DOHH2 (cell line): Measurements from ENCODE around the gene CDK14.

Experiments
- H3F3A ChIP-seq: fragments of 200-600 bp; sonication (generic), shearing (Covaris generic); 2 replicates; pipeline ENCODE4 v1.6.0; 2016; ENCODE audit warnings: antibody characterized with exemption, mild to moderate bottlenecking; ENCODE audit not compliant: control insufficient read depth, insufficient read depth
- H3K27ac ChIP-seq: fragments of 200-600 bp; sonication (generic); 2 replicates; pipeline ENCODE4 v1.5.1; 2014; ENCODE audit warnings: low read depth, mild to moderate bottlenecking, low read length, moderate library complexity
- H3K27me3 ChIP-seq: fragments of 200-600 bp; sonication (generic); 2 replicates; pipeline ENCODE4 v1.6.1; 2014; ENCODE audit warnings: mild to moderate bottlenecking, low read length, mixed read lengths; ENCODE audit not compliant: control insufficient read depth
- H3K36me3 ChIP-seq: fragments of 200-600 bp; sonication (generic); 2 replicates; pipeline ENCODE4 v1.6.1; 2014; ENCODE audit warnings: mild to moderate bottlenecking, low read length, moderate library complexity, mixed read lengths; ENCODE audit not compliant: control insufficient read depth
- H3K4me1 ChIP-seq: fragments of 200-600 bp; sonication (generic); 2 replicates; pipeline ENCODE4 v1.6.1; 2014; ENCODE audit warnings: mild to moderate bottlenecking, low read length, mixed read lengths; ENCODE audit not compliant: control insufficient read depth
- H3K4me2 ChIP-seq: fragments of 200-600 bp; sonication (generic); 2 replicates; pipeline ENCODE4 v1.6.0; 2014; ENCODE audit warnings: mild to moderate bottlenecking, low read length, moderate library complexity
- H3K4me3 ChIP-seq: fragments of 200-600 bp; sonication (generic); 2 replicates; pipeline ENCODE4 v1.5.1; 2014; ENCODE audit warnings: mild to moderate bottlenecking, low read length, mixed read lengths
- H3K79me2 ChIP-seq: fragments of 200-600 bp; sonication (generic); 2 replicates; pipeline ENCODE4 v1.6.1; 2014; ENCODE audit warnings: mild to moderate bottlenecking, low read length, mixed read lengths; ENCODE audit not compliant: control insufficient read depth
- H3K9me2 ChIP-seq: fragments of 200-600 bp; sonication (generic); replicated peaks from 2 replicates; pipeline ENCODE4 v1.6.1; 2014; ENCODE audit warnings: mild to moderate bottlenecking, low read length, mixed read lengths; ENCODE audit not compliant: control insufficient read depth
- H3K9me3 ChIP-seq: fragments of 200-600 bp; sonication (generic); 2 replicates; pipeline ENCODE4 v1.6.1; 2014; ENCODE audit warnings: antibody characterized with exemption, low read length, mixed read lengths; ENCODE audit not compliant: control insufficient read depth, insufficient read depth
- H4K20me1 ChIP-seq: fragments of 200-600 bp; sonication (generic); 2 replicates; pipeline ENCODE4 v1.6.0; 2014; ENCODE audit warnings: low read depth, mild to moderate bottlenecking, antibody characterized with exemption, low read length, moderate library complexity; ENCODE audit not compliant: control insufficient read depth, insufficient read depth
- EZH2phosphoT487 ChIP-seq: fragments of 200-600 bp; sonication (generic); IDR thresholded peaks from 2 replicates; pipeline ENCODE4 v1.6.1; 2017; ENCODE audit warnings: borderline replicate concordance, mild to moderate bottlenecking, antibody characterized with exemption, low read length, moderate library complexity, mixed read lengths
- TF ChIP-seq, protein P1 (sequence below): fragments of 200-600 bp; sonication (generic); IDR thresholded peaks from one replicate; pipeline ENCODE4 v1.5.1; 2014; ENCODE audit warnings: antibody characterized with exemption, mild to moderate bottlenecking, low read depth, low read length; ENCODE audit not compliant: poor library complexity, severe bottlenecking

The CDK14 gene

DNA sequence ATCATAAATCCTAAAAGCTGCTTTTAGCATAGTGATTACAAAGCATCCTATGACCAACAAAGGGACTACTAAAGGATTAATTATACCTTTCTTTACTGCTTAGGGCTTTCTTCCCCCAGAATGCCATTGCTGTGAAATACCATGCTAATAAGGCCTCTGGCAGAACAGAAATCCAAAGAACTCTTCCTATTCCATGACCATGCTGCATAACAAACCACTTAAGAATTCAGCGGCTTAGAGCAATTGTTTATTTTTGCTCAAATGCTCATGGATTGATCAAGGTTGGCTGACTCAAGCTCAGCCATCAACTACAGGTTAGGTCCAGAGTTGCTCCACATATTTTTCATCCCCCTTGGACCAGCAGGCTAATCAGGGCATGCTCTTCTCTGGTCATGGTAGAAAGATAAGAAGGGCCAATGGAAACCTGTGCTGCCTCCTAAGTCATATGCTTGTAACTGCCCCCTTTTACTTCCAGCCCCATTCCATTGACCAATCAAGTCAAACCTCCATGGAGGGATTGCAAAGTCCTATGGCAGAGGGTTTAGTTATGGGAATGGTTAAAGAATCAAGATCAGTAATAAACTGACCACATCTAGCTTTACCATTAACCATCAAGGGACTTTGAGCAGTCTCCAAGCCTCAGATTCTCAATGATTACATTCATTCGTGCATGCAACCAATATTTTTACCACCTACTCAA is 423.7 kb downstream of the CDK14 start:
- no peaks in the 10 kb centered on the region for H3F3A ChIP-seq
- H3K79me2 ChIP-seq = no peaks in the 10 kb centered on the region
- 0 out of 2 replicates have a peak, but pooled peaks cover 4% of the 10 kb centered on the region for H3K36me3 ChIP-seq
- no peaks in the 10 kb centered on the region for H3K9me2 ChIP-seq
- no peaks in the 10 kb centered on the region for H4K20me1 ChIP-seq
- no peak for TF ChIP-seq EZH2phosphoT487
- TF ChIP-seq, protein P1, sequence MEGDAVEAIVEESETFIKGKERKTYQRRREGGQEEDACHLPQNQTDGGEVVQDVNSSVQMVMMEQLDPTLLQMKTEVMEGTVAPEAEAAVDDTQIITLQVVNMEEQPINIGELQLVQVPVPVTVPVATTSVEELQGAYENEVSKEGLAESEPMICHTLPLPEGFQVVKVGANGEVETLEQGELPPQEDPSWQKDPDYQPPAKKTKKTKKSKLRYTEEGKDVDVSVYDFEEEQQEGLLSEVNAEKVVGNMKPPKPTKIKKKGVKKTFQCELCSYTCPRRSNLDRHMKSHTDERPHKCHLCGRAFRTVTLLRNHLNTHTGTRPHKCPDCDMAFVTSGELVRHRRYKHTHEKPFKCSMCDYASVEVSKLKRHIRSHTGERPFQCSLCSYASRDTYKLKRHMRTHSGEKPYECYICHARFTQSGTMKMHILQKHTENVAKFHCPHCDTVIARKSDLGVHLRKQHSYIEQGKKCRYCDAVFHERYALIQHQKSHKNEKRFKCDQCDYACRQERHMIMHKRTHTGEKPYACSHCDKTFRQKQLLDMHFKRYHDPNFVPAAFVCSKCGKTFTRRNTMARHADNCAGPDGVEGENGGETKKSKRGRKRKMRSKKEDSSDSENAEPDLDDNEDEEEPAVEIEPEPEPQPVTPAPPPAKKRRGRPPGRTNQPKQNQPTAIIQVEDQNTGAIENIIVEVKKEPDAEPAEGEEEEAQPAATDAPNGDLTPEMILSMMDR = no peak
- H3K27ac ChIP-seq = no peak overlapping the region
- H3K4me2 ChIP-seq = no peak overlapping the region
- H3K4me1 ChIP-seq = no peaks in the 10 kb centered on the region
- no peaks in the 10 kb centered on the region for H3K27me3 ChIP-seq
- no peaks in the 10 kb centered on the region for H3K9me3 ChIP-seq
- no peak overlapping the region for H3K4me3 ChIP-seq

DNA sequence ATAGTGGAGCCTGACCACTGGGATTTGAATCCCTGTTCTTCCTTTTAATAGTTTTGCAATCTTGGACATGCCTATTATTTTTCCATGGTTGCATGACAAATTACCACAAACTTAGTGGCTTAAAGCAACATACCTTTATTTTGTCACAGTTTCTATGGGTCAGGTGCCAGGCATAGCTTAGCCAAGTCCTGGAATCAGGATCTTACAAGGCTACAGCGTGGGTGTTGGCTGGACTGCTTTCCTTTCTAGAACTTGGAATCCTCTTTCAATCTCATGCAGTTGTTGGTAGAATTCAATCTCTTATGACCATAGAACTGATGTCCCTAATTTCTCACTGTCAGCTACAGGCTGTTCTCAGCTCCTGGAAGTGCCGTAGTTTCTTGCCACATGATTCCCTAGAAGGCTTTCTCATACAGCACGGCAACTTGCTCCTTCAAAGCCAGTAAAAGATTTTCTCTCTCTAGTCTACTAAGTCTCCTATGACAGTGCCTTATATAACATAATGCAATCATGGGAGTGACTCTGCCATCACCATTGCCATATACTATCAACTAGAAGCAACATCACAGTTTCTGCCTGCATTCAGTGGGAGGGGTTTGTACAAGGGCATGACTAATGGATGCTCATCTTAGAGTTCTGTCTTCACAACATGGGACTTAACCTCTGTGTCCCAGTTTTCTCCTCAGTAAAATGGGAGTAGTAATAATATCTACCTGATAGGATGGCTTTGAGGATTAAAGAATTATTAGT is 424.7 kb downstream of the CDK14 start:
- H3K9me3 ChIP-seq = no peaks in the 10 kb centered on the region
- H3F3A ChIP-seq = no peaks in the 10 kb centered on the region
- no peaks in the 10 kb centered on the region for H3K27me3 ChIP-seq
- H3K4me3 ChIP-seq = no peak overlapping the region
- H3K27ac ChIP-seq = no peak overlapping the region
- H3K36me3 ChIP-seq = 0 out of 2 replicates have a peak, but pooled peaks cover 4% of the 10 kb centered on the region
- H3K4me2 ChIP-seq = no peak overlapping the region
- no peaks in the 10 kb centered on the region for H4K20me1 ChIP-seq
- TF ChIP-seq, protein P1 = no peak
- TF ChIP-seq EZH2phosphoT487 = no peak
- no peaks in the 10 kb centered on the region for H3K4me1 ChIP-seq
- H3K9me2 ChIP-seq = no peaks in the 10 kb centered on the region
- H3K79me2 ChIP-seq = no peaks in the 10 kb centered on the region

DNA sequence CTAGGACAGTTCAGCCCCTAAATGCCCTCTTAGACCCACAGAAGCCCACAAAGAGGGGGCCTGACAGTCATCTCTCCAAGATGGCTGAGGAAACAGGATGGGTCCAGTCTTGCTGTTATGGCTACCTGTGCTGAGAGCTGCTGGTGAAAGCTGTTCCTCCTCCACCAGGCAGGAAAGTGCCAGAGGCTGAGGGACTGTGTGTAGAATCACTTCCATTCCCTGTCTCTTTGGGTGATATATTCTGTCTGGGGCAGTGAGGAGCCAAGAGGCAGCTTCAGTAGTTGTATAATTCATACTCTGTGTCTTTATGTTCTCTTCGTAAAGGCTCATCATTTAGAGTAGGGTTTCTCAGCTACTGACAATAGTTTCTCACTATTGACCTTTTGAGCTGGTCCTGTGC is 425.8 kb downstream of the CDK14 start:
- H3K9me2 ChIP-seq = no peaks in the 10 kb centered on the region
- no peaks in the 10 kb centered on the region for H3K4me1 ChIP-seq
- H3K27me3 ChIP-seq = no peaks in the 10 kb centered on the region
- 0 out of 2 replicates have a peak, but pooled peaks cover 4% of the 10 kb centered on the region for H3K36me3 ChIP-seq
- H3K4me2 ChIP-seq = no peak overlapping the region
- TF ChIP-seq, protein P1 = no peak
- TF ChIP-seq EZH2phosphoT487 = no peak
- no peaks in the 10 kb centered on the region for H3K9me3 ChIP-seq
- H3K27ac ChIP-seq = no peak overlapping the region
- no peaks in the 10 kb centered on the region for H4K20me1 ChIP-seq
- no peaks in the 10 kb centered on the region for H3F3A ChIP-seq
- H3K79me2 ChIP-seq = no peaks in the 10 kb centered on the region
- no peak overlapping the region for H3K4me3 ChIP-seq
